ENCODE results near the gene REC8. TPM values are rescaled to one million over a fixed set of nuclear protein-coding genes. Genes with fewer than 3 reads are reported as not detected.

REC8 gene
- total RNA-seq, 1 donor from 2014 or later, result 43.3 TPM

GRCh38 chr14:24138396-24139271 lies 33.2 kb upstream of the REC8 start:
- no peak for DNase-seq (ENCODE audit: low read depth)

DNA sequence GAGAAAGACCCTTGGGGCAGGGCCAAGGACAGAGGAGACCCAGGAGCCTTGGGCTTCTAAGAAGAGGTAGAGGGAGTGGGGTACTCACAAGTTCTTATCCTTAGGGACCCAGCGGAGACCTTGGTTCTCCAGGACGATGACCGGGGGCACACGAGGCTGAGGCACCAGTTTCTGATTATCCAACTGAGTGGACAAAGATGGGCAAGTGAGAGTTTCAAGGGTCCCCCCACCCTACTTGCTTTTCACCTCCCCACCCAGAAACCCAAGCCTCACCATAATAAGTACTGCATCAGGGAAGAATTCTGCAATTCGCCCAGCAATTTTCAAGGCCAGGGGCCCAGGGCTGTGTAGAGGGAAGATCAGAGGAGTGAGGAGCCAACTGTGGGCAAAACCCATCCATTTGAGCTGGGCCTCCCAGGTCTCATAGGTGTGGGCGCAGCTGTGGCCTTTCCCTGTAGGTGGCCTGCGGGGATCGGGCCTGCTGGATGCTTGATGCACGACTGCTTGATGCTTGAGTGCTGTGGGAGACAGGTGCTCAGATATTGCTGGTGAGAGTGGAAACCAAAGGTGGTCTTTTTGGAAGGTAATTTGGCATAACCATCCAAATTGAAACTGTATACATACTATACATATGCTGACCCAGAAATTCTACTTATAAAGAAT lies 32.5 kb upstream of the REC8 start:
- no peak for DNase-seq (ENCODE audit: low read depth)

DNA sequence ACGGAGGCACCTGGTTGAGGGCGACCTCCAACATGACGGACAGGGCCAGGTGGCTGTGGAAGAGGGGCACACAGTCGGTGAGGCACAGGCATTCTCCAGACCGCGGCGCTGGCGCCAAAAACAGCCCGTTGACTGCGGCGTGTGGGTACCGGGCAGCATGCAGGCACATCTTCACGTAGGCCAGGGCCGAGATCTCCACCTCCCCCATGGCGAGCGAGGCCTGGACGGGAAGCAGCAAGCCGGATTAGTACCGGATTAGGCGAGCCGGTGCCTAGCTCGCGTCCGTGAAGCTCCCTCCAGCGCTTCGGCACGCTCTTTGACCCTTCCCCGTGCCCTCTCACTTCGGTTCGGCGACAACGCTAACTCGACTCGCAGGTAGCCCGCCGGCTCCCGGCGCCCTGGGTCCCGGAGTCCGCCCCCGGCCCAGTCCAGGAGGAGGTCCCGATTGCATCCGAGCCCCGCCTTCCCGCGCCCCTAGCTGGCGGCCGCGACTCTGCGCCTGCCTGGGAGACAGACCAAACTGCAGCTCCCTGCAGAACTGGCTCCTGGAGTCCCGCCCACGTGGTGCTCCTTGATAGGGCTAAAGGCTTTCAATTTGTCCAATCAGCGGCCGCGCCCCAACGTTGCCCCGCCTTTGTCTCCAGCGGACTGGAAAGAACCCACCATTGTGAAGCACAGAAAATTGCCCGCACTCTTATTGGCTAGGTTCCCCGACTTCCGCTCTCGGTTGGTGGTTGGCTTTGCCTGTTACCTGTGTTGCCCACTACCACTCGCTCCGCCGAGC lies 30.6 kb upstream of the REC8 start, which contains the start of gene EMC9:
Gene EMC9, minus strand, starts transcription at position 495 of the 784 bp plus-strand sequence. Its CDS starts 287 bp downstream, at position 208.
- peak; percentile 98 for DNase-seq (ENCODE audit: low read depth)

GRCh38 chr14:24143511-24143910 lies 28.4 kb upstream of the REC8 start:
- no peak for DNase-seq (ENCODE audit: low read depth)

GRCh38 chr14:24144451-24144850 lies 27.4 kb upstream of the REC8 start:
- no peak for DNase-seq (ENCODE audit: low read depth)

DNA sequence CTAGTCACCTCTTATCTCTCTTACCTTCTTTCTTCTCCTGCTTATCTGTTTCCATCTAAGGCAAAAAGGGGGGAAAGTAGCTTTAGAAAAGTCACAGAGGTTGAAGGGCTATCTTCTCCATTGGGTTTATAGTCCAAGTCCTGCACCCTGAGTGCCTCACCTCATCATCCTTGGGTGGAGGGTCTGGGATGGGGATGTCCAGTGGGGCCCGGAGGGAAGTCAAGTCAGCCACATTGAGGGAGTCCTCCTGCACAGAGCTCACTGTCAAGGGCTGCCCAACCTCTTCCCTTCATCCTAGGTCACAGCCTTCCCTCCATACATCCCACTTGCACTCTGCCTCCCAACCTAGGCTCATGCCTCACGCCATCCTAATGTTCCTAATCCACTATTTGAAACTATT lies 26.7 kb upstream of the REC8 start:
- DNase-seq (ENCODE audit: low read depth), result no peak

- DNase-seq (ENCODE audit: low read depth), result peak; percentile 76
These were observed 26.0 kb upstream of the REC8 start for GRCh38 chr14:24145690-24146452.

DNA sequence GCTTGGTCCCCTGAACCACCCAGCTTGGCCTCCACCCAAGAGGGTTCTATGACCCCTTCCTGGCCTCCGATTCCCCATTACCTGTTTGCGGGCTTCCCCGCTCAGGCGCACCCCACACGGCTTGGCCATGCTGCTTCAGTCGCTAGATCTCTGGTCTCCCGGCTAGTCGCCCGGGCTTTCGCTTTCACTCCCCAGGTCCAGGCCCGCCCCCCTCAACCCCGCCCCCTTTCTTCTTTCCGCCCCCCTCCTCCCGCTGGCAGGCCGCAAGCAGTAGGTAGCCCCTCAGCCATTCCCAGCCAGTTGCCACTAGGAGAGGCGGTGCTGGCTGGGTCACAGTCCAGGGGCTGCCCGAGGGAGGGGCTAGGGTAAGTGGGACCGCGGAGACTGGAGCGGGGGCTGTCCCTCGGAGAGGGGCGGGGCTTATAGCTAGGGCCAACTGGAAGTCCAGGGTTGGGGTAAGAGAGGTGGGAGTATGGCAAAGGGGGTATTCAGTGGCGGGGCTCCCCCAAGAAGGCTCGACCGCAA lies 25.4 kb upstream of the REC8 start, which contains the start of gene PSME2:
Gene PSME2, minus strand, starts transcription at position 158 of the 525 bp plus-strand sequence. Its CDS starts 29 bp downstream, at position 129.
- peak; percentile 94 for DNase-seq (ENCODE audit: low read depth)

- DNase-seq (ENCODE audit: low read depth), result peak; percentile 95
These were observed 24.7 kb upstream of the REC8 start, which contains the start of gene RNF31 for GRCh38 chr14:24146978-24147760. RNF31 (plus strand) TSS chr14:24147498; CDS start chr14:24147699, 201 bp downstream.

GRCh38 chr14:24147761-24148428 lies 24.0 kb upstream of the REC8 start:
- DNase-seq (ENCODE audit: low read depth), result no peak

- DNase-seq (ENCODE audit: low read depth), result no peak
These were observed 22.4 kb upstream of the REC8 start for GRCh38 chr14:24149302-24149969.

GRCh38 chr14:24150061-24150460 lies 21.8 kb upstream of the REC8 start:
- DNase-seq (ENCODE audit: low read depth), result no peak

- DNase-seq (ENCODE audit: low read depth), result no peak
These were observed 21.3 kb upstream of the REC8 start for GRCh38 chr14:24150567-24150966.

DNA sequence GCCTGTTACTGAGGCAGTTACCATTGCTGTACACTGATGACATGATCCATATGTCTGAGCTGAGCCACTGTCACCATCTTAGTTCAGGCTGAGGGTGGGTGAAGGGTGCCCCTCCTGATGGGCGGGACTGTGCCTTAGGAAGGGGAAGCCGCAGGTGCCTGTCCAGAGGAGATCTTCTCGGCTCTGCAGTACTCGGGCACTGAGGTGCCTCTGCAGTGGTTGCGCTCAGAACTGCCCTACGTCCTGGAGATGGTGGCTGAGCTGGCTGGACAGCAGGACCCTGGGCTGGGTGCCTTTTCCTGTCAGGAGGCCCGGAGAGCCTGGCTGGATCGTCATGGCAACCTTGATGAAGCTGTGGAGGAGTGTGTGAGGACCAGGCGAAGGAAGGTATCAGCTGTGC lies 20.9 kb upstream of the REC8 start:
- DNase-seq (ENCODE audit: low read depth), result no peak

DNA sequence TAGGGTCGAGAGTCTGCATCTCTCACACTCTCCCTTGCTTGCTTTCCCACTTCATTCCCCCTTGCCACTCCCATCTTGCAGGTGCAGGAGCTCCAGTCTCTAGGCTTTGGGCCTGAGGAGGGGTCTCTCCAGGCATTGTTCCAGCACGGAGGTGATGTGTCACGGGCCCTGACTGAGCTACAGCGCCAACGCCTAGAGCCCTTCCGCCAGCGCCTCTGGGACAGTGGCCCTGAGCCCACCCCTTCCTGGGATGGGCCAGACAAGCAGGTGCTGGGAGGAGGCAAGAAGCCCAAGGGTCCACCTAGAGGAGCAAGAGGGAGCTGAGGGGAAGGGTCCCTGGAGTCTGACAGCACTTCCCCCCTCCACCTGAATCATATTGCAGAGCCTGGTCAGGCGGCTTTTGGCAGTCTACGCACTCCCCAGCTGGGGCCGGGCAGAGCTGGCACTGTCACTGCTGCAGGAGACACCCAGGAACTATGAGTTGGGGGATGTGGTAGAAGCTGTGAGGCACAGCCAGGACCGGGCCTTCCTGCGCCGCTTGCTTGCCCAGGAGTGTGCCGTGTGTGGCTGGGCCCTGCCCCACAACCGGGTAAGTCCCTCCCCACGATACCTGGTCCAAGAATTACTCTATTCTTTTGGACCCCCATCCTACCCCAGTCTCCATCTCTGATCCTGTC lies 20.3 kb upstream of the REC8 start:
- DNase-seq (ENCODE audit: low read depth), result no peak

- DNase-seq (ENCODE audit: low read depth), result no peak
These were observed 16.8 kb upstream of the REC8 start for GRCh38 chr14:24155100-24155499.

DNA sequence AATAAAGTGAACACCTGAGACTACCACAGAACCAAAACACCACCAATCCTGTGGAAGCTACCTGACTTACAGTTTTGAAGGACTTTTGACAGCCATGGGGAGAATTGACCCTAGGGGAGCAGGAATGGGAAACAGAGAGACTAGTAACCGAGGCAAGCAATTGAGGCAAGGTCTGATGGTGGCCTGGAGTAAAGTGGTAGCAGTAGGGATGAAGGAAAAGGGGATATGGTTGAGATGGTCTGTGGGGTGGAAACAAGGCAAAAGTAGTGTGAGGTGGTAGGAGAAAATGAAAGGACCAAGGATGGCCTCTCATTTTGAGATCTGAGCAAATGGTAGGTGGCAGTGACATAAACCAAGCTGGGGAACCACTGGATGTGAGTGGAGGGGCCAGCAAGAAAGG lies 15.0 kb upstream of the REC8 start:
- DNase-seq (ENCODE audit: low read depth), result no peak

- DNase-seq (ENCODE audit: low read depth), result no peak
These were observed 14.5 kb upstream of the REC8 start for GRCh38 chr14:24157331-24157730.

Measured in renal cortical epithelial cell (primary cell).